ENCODE results near the gene ANKRD29.

Gene ANKRD29

GRCh38 chr18:23662309-23663263 lies at the start of gene ANKRD29:
Gene ANKRD29 (minus strand): TSS chr18:23662911. CDS start chr18:23662730, 181 bp downstream.
- no peak for DNase-seq (ENCODE audit: low read depth)

GRCh38 chr18:23712445-23712844 lies 49.7 kb upstream of the ANKRD29 start:
- no peak for DNase-seq (ENCODE audit: low read depth)

- no peak for DNase-seq (ENCODE audit: low read depth)
Observed at GRCh38 chr18:23711426-23711825, 48.7 kb upstream of the ANKRD29 start.

GRCh38 chr18:23710946-23711345 lies 48.2 kb upstream of the ANKRD29 start:
- no peak for DNase-seq (ENCODE audit: low read depth)

- DNase-seq (ENCODE audit: low read depth), result no peak
Observed at GRCh38 chr18:23710068-23710527, 47.4 kb upstream of the ANKRD29 start.

GRCh38 chr18:23706971-23707640 lies 44.4 kb upstream of the ANKRD29 start:
- no peak for DNase-seq (ENCODE audit: low read depth)

GRCh38 chr18:23704806-23705205 lies 42.1 kb upstream of the ANKRD29 start:
- DNase-seq (ENCODE audit: low read depth), result no peak

- no peak for DNase-seq (ENCODE audit: low read depth)
Observed at GRCh38 chr18:23703987-23704384, 41.3 kb upstream of the ANKRD29 start.

- DNase-seq (ENCODE audit: low read depth), result no peak
Observed at GRCh38 chr18:23703057-23703986, 40.6 kb upstream of the ANKRD29 start.

- DNase-seq (ENCODE audit: low read depth), result no peak
Observed at GRCh38 chr18:23702606-23703005, 39.9 kb upstream of the ANKRD29 start.

- no peak for DNase-seq (ENCODE audit: low read depth)
Observed at GRCh38 chr18:23701544-23702064, 38.9 kb upstream of the ANKRD29 start.

GRCh38 chr18:23701017-23701416 lies 38.3 kb upstream of the ANKRD29 start:
- DNase-seq (ENCODE audit: low read depth), result no peak

- no peak for DNase-seq (ENCODE audit: low read depth)
Observed at GRCh38 chr18:23694637-23695430, 32.1 kb upstream of the ANKRD29 start.

GRCh38 chr18:23693846-23694245 lies 31.1 kb upstream of the ANKRD29 start:
- no peak for DNase-seq (ENCODE audit: low read depth)

- DNase-seq (ENCODE audit: low read depth), result no peak
Observed at GRCh38 chr18:23690505-23691068, 27.9 kb upstream of the ANKRD29 start.

- DNase-seq (ENCODE audit: low read depth), result no peak
Observed at GRCh38 chr18:23689616-23690504, 27.1 kb upstream of the ANKRD29 start.

- no peak for DNase-seq (ENCODE audit: low read depth)
Observed at GRCh38 chr18:23689031-23689615, 26.4 kb upstream of the ANKRD29 start, which contains the start of gene LAMA3. Gene LAMA3 (plus strand): TSS chr18:23689453. CDS start chr18:23689684, 231 bp downstream.

GRCh38 chr18:23688528-23688927 lies 25.8 kb upstream of the ANKRD29 start:
- no peak for DNase-seq (ENCODE audit: low read depth)

Data from stimulated activated CD8-positive, alpha-beta memory T cell treated with anti-CD3 and anti-CD28 coated beads, Interleukin-7, amount 100 ng/mL, for 24 hours (primary cell).